HepG2 (cell line): Measurements from ENCODE around the gene KISS1R. TPM values are rescaled to one million over a fixed set of nuclear protein-coding genes. Genes with fewer than 3 reads are reported as not detected.
A peak's percentile ranks its signal among the peaks of the same experiment; 100 is the strongest.

Source experiments
- ARNTL ChIP-seq: sonication (generic); formaldehyde crosslinking; IDR thresholded peaks from 2 replicates; pipeline ENCODE4 v1.4.0; 2020; ENCODE audit warnings: mild to moderate bottlenecking, missing genetic modification reagents
- DNMT1 ChIP-seq: sonication (generic); formaldehyde crosslinking; IDR thresholded peaks from 2 replicates; pipeline ENCODE4 v1.5.1; 2020; ENCODE audit warnings: mild to moderate bottlenecking, missing genetic modification reagents
- FLYWCH1 ChIP-seq: sonication (generic); formaldehyde crosslinking; IDR thresholded peaks from 2 replicates; pipeline ENCODE4 v1.8.1; 2023; ENCODE audit warnings: mild to moderate bottlenecking, missing genetic modification reagents
- ISL2 ChIP-seq: sonication (generic); formaldehyde crosslinking; IDR thresholded peaks from 2 replicates; pipeline ENCODE4 v1.5.0; 2020; ENCODE audit warnings: missing genetic modification reagents
- NR1H2 ChIP-seq: sonication (generic); formaldehyde crosslinking; IDR thresholded peaks from 2 replicates; pipeline ENCODE4 v1.8.1; 2022; ENCODE audit warnings: low read depth, missing genetic modification reagents, borderline replicate concordance
- NR2F6 ChIP-seq, 2 experiments: IDR thresholded peaks; 2 replicates each; pipeline ENCODE4 v1.6.1; 2016; ENCODE audit warnings: antibody characterized with exemption in 1 of 2, mild to moderate bottlenecking in 1 of 2
- PHF8 ChIP-seq: sonication (generic); formaldehyde crosslinking; IDR thresholded peaks from 2 replicates; pipeline ENCODE4 v1.5.0; 2020; ENCODE audit warnings: missing genetic modification reagents
- POLR2AphosphoS5 ChIP-seq: IDR thresholded peaks from 2 replicates; pipeline ENCODE4 v1.6.1; 2012; ENCODE audit warnings: low read depth, low read length
- RNF2 ChIP-seq: fragments of 450-650 bp; conservative IDR thresholded peaks from 2 replicates; pipeline ENCODE4 v1.6.1; 2016; ENCODE audit warnings: low read depth
- SSRP1 ChIP-seq: IDR thresholded peaks from 2 replicates; pipeline ENCODE4 v1.6.1; 2016; ENCODE audit warnings: control low read depth
- U2AF2 ChIP-seq: fragments of 200-400 bp; formaldehyde crosslinking; IDR thresholded peaks from 2 replicates; pipeline ENCODE4 v1.6.1; 2017; ENCODE audit warnings: low read depth, mild to moderate bottlenecking, low read length
- ZKSCAN1 ChIP-seq: fragments of 150-350 bp; IDR thresholded peaks from 2 replicates; pipeline ENCODE4 v1.6.1; 2014; ENCODE audit warnings: low read length
- ZMYM4 ChIP-seq: sonication (generic); formaldehyde crosslinking; IDR thresholded peaks from 2 replicates; pipeline ENCODE4 v1.8.1; 2023; ENCODE audit warnings: mild to moderate bottlenecking, missing genetic modification reagents
- ZNF121 ChIP-seq: sonication (generic); formaldehyde crosslinking; IDR thresholded peaks from 2 replicates; pipeline ENCODE4 v1.5.0; 2020; ENCODE audit warnings: mild to moderate bottlenecking, missing genetic modification reagents
- ZNF138 ChIP-seq: sonication (generic); formaldehyde crosslinking; IDR thresholded peaks from 2 replicates; pipeline ENCODE4 v1.5.0; 2020; ENCODE audit warnings: mild to moderate bottlenecking, low read depth, missing genetic modification reagents
- ZNF343 ChIP-seq: sonication (generic); formaldehyde crosslinking; IDR thresholded peaks from 2 replicates; pipeline ENCODE4 v1.4.0; 2020; ENCODE audit warnings: mild to moderate bottlenecking, missing genetic modification reagents
- ZNF382 ChIP-seq: sonication (generic); formaldehyde crosslinking; IDR thresholded peaks from 2 replicates; pipeline ENCODE4 v1.5.0; 2020; ENCODE audit warnings: missing genetic modification reagents, mild to moderate bottlenecking, borderline replicate concordance
- ZNF430 ChIP-seq: sonication (generic); formaldehyde crosslinking; IDR thresholded peaks from 2 replicates; pipeline ENCODE4 v1.9.0; 2021; ENCODE audit warnings: mild to moderate bottlenecking, missing genetic modification reagents
- ZNF44 ChIP-seq: sonication (generic); formaldehyde crosslinking; IDR thresholded peaks from 2 replicates; pipeline ENCODE4 v1.5.1; 2020; ENCODE audit warnings: mild to moderate bottlenecking, missing genetic modification reagents
- ZNF564 ChIP-seq: sonication (generic); formaldehyde crosslinking; IDR thresholded peaks from 2 replicates; pipeline ENCODE4 v1.8.1; 2023; ENCODE audit warnings: mild to moderate bottlenecking, missing genetic modification reagents
- ZNF572 ChIP-seq: sonication (generic); formaldehyde crosslinking; IDR thresholded peaks from 2 replicates; pipeline ENCODE4 v1.5.1; 2020; ENCODE audit warnings: mild to moderate bottlenecking, missing genetic modification reagents
- ZNF724P ChIP-seq: sonication (generic); formaldehyde crosslinking; IDR thresholded peaks from 2 replicates; pipeline ENCODE4 v1.8.0; 2022; ENCODE audit warnings: missing genetic modification reagents, borderline replicate concordance
- polyA plus RNA-seq, 8 experiments: library from polyadenylated mRNA; depleted of rRNA in 3 of 8; stranded (reverse) in 7 of 8; unstranded in 1 of 8; fragments of >200 nt; fragmentation: Illumina TruSeq in 4 of 8; extraction: Trizol in 4 of 8; gene quantifications; 2 replicates each; pipeline versions ENCODE4 v1.2.1 to v1.2.3, GENCODE V29; 2011 to 2016; ENCODE audit warnings: low read depth in 4 of 8, missing spikeins in 1 of 8, mixed read lengths in 1 of 8; ENCODE audit not compliant: insufficient read depth in 1 of 8
- total RNA-seq, 5 experiments: library from RNA; depleted of rRNA; stranded (reverse); fragments of >200 nt; fragmentation: Illumina TruSeq; extraction: Trizol; gene quantifications; 2 replicates each; pipeline ENCODE4 v1.2.3, GENCODE V29; 2016; ENCODE audit warnings: low read depth in 1 of 5
- TF ChIP-seq, protein P1 (sequence below): sonication (generic); formaldehyde crosslinking; IDR thresholded peaks from 2 replicates; pipeline ENCODE4 v1.8.0; 2022; ENCODE audit warnings: mild to moderate bottlenecking, missing genetic modification reagents, borderline replicate concordance
- TF ChIP-seq, protein P2 (sequence below): sonication (generic); formaldehyde crosslinking; IDR thresholded peaks from 2 replicates; pipeline ENCODE4 v1.5.0; 2020; ENCODE audit warnings: missing genetic modification reagents
- TF ChIP-seq, protein P3 (sequence below): sonication (generic); formaldehyde crosslinking; IDR thresholded peaks from 2 replicates; pipeline ENCODE4 v1.5.1; 2020; ENCODE audit warnings: missing genetic modification reagents, mild to moderate bottlenecking, borderline replicate concordance
- TF ChIP-seq, protein P4 (sequence below), 2 experiments: sonication (generic) in 1 of 2; formaldehyde crosslinking in 1 of 2; IDR thresholded peaks; 2 replicates each; pipeline versions ENCODE4 v1.4.0 to v1.6.1; 2018 to 2020; ENCODE audit warnings: missing genetic modification reagents in 2 of 2, borderline replicate concordance in 1 of 2, low read depth in 1 of 2, mild to moderate bottlenecking in 1 of 2, missing biosample characterization in 1 of 2

The KISS1R gene
- total and polyA plus RNA-seq, 2 of the 13 experiments (the other 11 are each of a cell fraction or from before 2014, with no cell fraction given) = 1.1 to 10.2 TPM

DNA sequence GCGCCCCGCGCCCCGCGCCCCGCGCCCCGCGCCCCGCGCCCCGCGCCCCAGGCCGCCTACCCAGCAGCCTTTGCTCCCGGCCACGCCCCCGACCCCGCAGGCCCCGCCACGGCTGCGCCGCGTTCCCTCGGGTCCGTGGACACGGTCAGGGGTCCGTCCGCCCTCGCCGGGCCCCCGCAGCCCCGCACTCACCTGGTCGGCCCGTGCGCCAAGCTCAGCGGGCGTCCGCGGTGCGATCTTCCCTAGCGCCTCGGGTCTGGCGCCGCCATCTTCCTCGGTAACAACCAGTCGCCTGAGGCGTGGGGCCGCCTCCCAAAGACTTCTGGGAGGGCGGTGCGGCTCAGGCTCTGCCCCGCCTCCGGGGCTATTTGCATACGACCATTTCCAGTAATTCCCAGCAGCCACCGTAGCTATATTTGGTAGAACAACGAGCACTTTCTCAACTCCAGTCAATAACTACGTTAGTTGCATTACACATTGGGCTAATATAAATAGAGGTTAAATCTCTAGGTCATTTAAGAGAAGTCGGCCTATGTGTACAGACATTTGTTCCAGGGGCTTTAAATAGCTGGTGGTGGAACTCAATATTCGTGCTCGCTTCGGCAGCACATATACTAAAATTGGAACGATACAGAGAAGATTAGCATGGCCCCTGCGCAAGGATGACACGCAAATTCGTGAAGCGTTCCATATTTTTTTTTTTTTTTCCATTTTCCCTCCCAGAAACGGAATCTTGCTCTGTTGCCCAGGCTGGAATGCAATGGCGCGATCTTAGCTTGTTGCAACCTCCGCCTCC is 24.0 kb upstream of the KISS1R start, which contains the start of the genes MED16 and RNU6-9 (continued):
- peak; percentile 92; the same call in 1 of the 2 replicates for TF ChIP-seq SSRP1 (CRISPR knock-in tag)
- TF ChIP-seq, protein P1, sequence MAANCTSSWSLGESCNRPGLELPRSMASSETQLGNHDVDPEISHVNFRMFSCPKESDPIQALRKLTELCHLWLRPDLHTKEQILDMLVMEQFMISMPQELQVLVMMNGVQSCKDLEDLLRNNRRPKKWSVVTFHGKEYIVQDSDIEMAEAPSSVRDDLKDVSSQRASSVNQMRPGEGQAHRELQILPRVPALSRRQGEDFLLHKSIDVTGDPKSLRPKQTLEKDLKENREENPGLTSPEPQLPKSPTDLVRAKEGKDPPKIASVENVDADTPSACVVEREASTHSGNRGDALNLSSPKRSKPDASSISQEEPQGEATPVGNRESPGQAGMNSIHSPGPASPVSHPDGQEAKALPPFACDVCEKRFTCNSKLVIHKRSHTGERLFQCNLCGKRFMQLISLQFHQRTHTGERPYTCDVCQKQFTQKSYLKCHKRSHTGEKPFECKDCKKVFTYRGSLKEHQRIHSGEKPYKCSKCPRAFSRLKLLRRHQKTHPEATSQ (CRISPR knock-in tag) = no peak
- no peak for TF ChIP-seq NR1H2 (CRISPR knock-in tag)
- TF ChIP-seq PHF8 = peak; percentile 90
- no peak for TF ChIP-seq ZNF44 (CRISPR knock-in tag)
- TF ChIP-seq, protein P2, sequence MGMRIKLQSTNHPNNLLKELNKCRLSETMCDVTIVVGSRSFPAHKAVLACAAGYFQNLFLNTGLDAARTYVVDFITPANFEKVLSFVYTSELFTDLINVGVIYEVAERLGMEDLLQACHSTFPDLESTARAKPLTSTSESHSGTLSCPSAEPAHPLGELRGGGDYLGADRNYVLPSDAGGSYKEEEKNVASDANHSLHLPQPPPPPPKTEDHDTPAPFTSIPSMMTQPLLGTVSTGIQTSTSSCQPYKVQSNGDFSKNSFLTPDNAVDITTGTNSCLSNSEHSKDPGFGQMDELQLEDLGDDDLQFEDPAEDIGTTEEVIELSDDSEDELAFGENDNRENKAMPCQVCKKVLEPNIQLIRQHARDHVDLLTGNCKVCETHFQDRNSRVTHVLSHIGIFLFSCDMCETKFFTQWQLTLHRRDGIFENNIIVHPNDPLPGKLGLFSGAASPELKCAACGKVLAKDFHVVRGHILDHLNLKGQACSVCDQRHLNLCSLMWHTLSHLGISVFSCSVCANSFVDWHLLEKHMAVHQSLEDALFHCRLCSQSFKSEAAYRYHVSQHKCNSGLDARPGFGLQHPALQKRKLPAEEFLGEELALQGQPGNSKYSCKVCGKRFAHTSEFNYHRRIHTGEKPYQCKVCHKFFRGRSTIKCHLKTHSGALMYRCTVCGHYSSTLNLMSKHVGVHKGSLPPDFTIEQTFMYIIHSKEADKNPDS (CRISPR knock-in tag) = no peak
- no peak for TF ChIP-seq ZMYM4 (CRISPR knock-in tag)
- TF ChIP-seq ZNF138 (CRISPR knock-in tag) = no peak
- peak; percentile 78 for TF ChIP-seq POLR2AphosphoS5
- TF ChIP-seq ARNTL (CRISPR knock-in tag) = no peak
- no peak for TF ChIP-seq ZNF572 (CRISPR knock-in tag)
- TF ChIP-seq NR2F6 (IDR thresholded peaks at IDR 0.05) = peak; percentile 34; the same call in 1 of the 2 replicates
- no peak for TF ChIP-seq NR2F6 (CRISPR knock-in tag; IDR thresholded peaks at IDR 0.05)
- TF ChIP-seq ZNF430 (CRISPR knock-in tag) = peak; percentile 63; the same call in 1 of the 2 replicates
- no peak for TF ChIP-seq ZNF343 (CRISPR knock-in tag)
- no peak for TF ChIP-seq U2AF2
- TF ChIP-seq FLYWCH1 (CRISPR knock-in tag) = no peak
- no peak for TF ChIP-seq RNF2
- no peak for TF ChIP-seq ZKSCAN1
- peak; percentile 52 for TF ChIP-seq ZNF121 (CRISPR knock-in tag)
- no peak for TF ChIP-seq ISL2 (CRISPR knock-in tag)
- no peak for TF ChIP-seq ZNF382 (CRISPR knock-in tag)
- TF ChIP-seq DNMT1 (CRISPR knock-in tag) = no peak
- TF ChIP-seq ZNF564 (CRISPR knock-in tag) = no peak; the same call in 1 of the 2 replicates
- TF ChIP-seq, protein P3, sequence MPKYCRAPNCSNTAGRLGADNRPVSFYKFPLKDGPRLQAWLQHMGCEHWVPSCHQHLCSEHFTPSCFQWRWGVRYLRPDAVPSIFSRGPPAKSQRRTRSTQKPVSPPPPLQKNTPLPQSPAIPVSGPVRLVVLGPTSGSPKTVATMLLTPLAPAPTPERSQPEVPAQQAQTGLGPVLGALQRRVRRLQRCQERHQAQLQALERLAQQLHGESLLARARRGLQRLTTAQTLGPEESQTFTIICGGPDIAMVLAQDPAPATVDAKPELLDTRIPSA (CRISPR knock-in tag) = no peak
- TF ChIP-seq, protein P4, sequence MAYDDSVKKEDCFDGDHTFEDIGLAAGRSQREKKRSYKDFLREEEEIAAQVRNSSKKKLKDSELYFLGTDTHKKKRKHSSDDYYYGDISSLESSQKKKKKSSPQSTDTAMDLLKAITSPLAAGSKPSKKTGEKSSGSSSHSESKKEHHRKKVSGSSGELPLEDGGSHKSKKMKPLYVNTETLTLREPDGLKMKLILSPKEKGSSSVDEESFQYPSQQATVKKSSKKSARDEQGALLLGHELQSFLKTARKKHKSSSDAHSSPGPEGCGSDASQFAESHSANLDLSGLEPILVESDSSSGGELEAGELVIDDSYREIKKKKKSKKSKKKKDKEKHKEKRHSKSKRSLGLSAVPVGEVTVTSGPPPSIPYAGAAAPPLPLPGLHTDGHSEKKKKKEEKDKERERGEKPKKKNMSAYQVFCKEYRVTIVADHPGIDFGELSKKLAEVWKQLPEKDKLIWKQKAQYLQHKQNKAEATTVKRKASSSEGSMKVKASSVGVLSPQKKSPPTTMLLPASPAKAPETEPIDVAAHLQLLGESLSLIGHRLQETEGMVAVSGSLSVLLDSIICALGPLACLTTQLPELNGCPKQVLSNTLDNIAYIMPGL (CRISPR knock-in tag; IDR thresholded peaks at IDR 0.05; ENCODE audit: borderline replicate concordance in 1 of 2, low read depth in 1 of 2) = peak; percentile 86 to 87; a peak in 3 of 4 replicates
- TF ChIP-seq ZNF724P (CRISPR knock-in tag) = no peak
